GM19099 (cell line): ENCODE data around the gene LRRFIP2.

Source experiments
- POLR2A ChIP-seq: IDR thresholded peaks from 3 replicates; pipeline ENCODE4 v1.6.1; 2011; ENCODE audit warnings: low read depth; ENCODE audit not compliant: insufficient read length; ENCODE audit errors: extremely low read depth

LRRFIP2 gene

GRCh38 chr3:37174532-37175126, at the start of gene LRRFIP2:
TSS of gene LRRFIP2 (minus strand) at chr3:37174582. CDS start at chr3:37148983, 25,599 bp downstream.
- no peak for TF ChIP-seq POLR2A

DNA sequence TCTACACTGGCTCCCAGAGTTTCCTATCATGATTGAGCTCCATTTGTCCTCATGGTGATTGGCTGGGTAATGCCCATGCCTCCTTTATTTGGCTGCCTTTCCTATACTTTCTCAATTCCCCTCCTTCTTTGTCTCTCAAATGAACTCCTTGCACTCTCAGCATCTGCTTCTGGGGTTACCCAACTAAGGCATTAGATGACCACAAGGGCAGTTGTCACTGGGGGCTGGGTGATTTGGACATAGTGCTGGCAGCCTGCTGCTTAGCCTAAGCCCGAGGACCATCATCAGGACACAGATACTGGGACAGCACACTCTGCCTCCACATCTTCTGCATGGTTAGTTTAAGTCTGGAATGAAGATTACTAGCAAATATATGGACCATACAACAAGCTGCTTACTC, 49.2 kb upstream of the LRRFIP2 start:
- no peak for TF ChIP-seq POLR2A

DNA sequence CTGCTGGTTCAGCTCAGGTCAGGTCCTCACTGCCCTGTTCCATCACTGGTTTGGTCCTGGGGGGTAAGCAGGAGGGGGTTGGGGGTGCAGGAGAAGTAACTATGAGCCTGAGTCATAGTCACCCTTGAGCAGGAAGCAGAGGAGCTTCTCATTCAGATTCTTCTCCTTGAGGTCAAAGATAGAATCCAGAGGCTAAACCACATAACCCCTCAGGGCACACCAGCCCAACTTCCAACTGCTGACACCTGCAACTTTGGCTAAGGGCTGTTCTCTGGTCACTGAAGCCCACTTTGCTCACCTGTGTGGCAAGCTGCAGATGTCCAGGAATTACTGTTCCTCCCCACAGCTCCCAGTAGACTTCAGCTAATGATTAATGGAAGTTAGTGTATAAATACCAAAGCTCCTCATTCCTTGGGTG, 48.8 kb upstream of the LRRFIP2 start:
- no peak for TF ChIP-seq POLR2A

DNA sequence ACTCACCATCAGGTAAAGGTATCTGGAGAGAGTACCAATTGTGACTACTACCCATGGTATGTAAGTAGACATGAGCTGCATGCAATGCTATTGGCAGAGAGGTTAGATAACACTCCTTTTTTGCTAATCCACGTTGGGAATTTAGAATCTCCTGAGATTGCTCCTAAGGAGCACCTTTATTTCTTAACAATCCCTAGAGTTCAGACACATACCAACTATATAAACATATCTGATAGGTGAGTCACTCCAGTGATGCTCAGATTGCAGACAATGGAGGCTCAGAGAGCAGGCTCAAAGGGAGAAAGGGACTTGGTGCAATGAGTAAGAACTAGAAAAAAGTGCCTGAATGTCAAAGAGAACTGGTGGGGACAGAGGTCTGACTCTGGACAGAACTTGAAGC, 47.0 kb upstream of the LRRFIP2 start:
- TF ChIP-seq POLR2A, result no peak

- TF ChIP-seq POLR2A, result no peak
These were observed 44.9 kb upstream of the LRRFIP2 start for GRCh38 chr3:37219266-37219665.

DNA sequence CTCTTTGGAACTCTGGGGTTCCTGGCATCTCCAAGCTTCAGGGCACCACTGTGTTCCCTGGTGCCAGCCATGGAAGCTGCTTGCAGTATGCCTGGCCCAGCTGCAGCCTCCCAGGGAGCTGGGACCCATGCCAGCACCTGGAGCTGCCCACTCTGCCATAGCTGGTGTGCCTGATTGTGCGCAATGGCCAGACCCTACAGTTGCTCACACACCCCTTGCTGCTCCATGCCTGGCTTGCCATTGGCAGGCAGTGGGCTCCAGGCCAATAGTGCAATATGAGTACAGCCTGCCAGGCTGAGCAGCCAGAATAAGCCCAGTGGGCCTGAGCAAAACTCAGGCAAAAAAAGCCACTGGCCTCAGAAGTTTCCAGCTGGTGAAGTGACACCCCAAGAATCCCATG, 43.8 kb upstream of the LRRFIP2 start:
- TF ChIP-seq POLR2A, result no peak

DNA sequence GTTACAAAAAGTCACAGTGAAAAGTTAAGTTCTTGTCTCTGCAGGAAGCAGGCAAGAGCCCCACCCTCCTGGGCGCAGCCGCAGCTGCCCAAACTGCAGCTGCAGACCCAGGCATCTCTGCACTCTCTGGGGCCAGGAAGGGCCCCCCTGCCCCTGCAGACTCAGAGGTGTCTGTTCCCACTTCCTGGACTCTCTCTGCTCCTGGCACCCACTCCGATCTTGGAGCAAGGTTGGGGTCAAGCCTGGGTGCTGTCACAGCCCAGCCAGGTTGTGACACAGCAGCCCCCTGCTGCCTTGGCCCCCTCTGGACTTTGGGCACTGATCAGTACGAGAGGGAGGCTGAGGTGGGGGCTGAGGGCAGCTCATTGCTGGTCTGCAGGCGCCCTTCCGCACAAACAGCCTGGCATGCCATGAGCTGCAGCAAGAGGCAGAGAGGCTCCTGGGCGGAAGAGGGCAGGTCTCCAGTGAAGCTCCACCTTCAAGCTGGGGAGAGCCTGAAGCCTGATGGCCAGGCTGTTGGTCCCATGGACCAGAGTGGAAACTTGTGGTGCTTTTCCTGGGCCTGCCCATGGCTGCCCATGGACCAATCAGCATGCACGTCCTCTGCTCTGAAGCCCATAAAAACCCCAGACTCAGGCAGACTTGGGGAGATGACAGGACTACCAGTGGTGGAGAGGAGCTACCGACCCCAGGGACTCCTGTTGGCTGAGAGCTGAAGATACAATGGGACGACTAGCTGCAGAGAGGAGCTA, 42.9 kb upstream of the LRRFIP2 start:
- TF ChIP-seq POLR2A, result no peak

DNA sequence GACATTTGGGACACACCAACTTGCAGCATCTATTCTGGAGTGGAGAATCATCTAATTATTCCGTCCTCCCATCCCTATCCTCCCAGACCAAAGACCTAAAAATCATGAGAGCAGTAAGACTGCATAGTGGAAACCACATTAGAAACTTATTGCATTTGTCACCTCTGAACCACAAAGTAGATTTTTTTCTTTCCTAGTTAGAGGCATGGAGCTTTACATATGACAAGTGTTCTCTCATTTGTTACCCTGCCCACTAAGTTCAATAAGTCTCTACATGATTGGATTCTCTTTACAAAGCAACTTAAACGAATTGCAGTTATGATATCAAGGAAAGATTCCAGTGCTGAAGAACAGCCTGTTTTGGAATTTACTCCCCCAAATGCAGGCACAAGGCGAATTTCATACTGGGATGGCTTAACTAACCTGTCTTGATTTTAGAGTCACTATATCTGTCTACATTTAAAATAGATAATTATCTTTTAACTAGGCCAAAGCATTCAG, 42.3 kb upstream of the LRRFIP2 start:
- TF ChIP-seq POLR2A, result no peak

- no peak for TF ChIP-seq POLR2A
These were observed 39.7 kb upstream of the LRRFIP2 start for GRCh38 chr3:37214076-37214475.

GRCh38 chr3:37210230-37210629, 35.8 kb upstream of the LRRFIP2 start:
- TF ChIP-seq POLR2A, result no peak

DNA sequence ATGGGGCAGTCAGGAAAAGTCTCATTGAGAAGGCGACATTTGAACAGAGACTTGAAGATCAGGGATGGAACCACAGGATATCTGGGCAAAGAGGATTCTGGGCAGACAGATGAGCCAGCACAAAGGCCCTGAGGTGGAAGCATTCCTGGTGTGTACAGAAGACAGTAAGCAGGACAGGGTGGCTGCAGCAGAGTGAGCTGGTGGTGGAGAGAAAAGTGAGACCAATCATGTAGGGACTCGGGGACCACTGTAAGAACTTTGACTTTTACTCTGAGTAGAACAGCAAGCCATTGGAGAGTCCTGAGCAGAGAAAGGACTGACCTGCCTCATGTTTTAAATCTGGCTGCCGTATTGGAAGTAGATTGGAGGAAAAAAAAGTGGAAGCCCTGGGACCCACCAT, 29.9 kb upstream of the LRRFIP2 start:
- TF ChIP-seq POLR2A, result no peak

- no peak for TF ChIP-seq POLR2A
These were observed 27.7 kb upstream of the LRRFIP2 start for GRCh38 chr3:37202035-37202434.

GRCh38 chr3:37200141-37200540, 25.8 kb upstream of the LRRFIP2 start:
- TF ChIP-seq POLR2A, result no peak

DNA sequence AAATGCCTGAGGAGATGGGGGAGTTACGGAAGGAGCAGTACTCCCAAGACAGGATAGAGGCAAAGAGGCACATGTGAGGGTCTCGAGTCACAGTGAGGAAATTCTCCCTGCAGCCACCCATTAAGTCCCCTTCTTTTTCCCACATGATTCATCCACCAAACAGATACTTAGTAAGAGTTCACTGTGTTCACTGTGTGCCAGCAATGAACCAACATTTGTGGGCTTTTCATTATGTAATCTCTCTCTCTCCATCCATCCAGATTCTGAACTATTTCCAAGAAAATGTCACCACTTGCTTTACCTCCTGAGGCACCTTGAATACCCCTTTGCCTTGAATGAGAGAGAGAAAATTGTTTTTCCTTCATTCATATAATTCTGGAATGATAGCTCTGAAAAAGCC, 24.6 kb upstream of the LRRFIP2 start:
- no peak for TF ChIP-seq POLR2A

GRCh38 chr3:37198547-37198946, 24.2 kb upstream of the LRRFIP2 start:
- TF ChIP-seq POLR2A, result no peak

DNA sequence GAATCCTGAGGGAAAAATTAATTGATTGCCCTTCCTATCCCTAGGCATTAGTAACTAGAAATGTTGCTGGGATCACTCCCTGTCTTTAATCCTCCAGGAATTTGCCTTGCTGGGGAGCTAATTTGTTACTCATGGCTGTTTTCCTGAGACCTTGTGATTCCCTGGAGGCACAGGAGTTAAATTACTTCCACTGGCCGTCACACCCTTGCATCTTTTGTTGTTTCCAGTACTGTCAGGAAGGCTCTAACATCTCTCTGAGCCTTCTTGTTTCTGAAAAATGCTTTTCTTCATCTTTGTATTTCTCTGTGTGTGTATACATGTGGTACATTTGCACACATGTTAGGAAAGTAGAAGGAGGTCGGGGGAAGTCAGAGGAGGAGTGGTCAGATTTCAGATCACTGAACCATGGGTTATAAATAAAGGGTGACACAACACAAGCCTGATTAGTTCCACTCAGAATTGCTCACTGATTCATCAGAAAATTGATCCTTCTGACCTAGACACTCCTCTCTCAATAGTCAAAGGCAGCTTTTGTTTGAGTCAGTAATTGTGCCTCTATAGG, 23.5 kb upstream of the LRRFIP2 start:
- no peak for TF ChIP-seq POLR2A

- TF ChIP-seq POLR2A, result no peak
These were observed 20.2 kb upstream of the LRRFIP2 start for GRCh38 chr3:37194533-37194932.

DNA sequence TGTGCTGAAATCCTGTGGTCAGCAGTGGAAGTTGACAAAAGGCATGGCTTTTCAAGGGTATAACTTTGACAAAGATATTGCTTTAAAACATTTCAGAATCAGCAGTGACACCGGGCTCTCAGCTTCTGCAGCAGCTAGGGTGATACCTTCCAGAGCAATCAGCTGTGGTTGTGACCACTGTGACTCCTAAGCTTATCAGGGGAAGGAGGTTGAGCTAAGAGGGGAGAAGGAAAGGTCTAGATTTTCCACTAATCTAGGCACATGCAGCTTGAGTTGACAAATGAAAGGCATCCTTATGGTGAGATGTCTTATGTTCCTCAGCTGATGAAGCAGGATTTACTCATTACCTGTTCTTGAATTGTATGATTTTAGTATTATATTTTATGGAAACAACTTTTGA, 16.3 kb upstream of the LRRFIP2 start:
- TF ChIP-seq POLR2A, result no peak
